Dermis microvascular lymphatic vessel endothelial cell (primary cell): ENCODE results near the gene GAGE10. TPM values are rescaled to one million over a fixed set of nuclear protein-coding genes. Genes with fewer than 3 reads are reported as not detected.

ENCODE experiments used
- DNase-seq, 2 donors: peaks; one replicate each; pipeline versions ENCODE4 v3.0.0 to v3.0.0-alpha.2; 2010; ENCODE audit warnings: low read depth in 2 of 2
- total RNA-seq: library from RNA; depleted of rRNA; stranded (reverse); fragments of >200 nt; gene quantifications from 2 replicates; pipeline ENCODE4 v1.2.1, GENCODE V29; 2014

GAGE10 gene, protein sequence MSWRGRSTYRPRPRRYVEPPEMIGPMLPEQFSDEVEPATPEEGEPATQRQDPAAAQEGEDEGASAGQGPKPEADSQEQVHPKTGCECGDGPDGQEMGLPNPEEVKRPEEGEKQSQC
- total RNA-seq, result not detected in 2 replicates

DNA sequence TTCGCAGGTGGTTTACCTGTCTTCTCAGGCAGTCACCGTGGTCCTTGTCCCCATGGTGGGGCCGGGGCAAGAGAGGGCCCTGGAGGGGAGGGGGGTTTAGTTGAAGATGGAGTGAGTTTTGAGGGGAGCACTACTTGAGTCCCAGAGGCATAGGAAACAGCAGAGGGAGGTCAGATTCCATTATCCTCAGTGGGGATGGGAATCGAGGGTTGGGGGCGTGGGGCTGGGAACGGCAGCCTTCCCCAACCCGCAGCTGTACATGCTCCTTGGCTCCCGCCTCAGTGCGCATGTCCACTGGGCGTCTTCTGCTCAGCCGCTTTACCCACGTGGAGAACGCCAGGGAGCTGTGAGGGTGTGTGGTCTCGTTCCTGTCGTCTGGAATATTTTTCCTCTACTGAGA, at the start of gene GAGE10:
TSS of gene GAGE10 (plus strand) at position 301 of the 400 bp plus-strand sequence. CDS start 1,214 bp downstream, outside the sequence.
- no peak for DNase-seq

DNA sequence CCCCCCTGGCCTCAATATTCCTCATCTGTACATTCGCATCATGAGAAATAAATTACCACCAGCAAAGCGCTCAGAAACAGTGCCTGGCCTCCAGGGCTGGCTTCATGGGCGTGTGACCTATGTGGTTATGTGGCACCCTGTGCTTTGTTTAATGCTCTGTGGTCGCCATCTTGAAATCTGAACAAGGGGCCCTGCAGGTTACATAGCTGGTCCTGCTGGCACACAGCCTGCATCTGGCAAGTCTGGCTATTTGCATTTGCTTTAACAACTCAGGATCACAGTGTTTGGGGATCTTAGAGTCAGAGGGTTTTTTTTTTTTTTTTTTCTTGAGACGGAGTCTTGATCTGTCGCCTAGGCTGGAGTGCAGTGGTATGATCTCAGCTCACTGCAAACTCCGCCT, 48.8 kb upstream of the GAGE10 start:
- DNase-seq, result no peak

DNA sequence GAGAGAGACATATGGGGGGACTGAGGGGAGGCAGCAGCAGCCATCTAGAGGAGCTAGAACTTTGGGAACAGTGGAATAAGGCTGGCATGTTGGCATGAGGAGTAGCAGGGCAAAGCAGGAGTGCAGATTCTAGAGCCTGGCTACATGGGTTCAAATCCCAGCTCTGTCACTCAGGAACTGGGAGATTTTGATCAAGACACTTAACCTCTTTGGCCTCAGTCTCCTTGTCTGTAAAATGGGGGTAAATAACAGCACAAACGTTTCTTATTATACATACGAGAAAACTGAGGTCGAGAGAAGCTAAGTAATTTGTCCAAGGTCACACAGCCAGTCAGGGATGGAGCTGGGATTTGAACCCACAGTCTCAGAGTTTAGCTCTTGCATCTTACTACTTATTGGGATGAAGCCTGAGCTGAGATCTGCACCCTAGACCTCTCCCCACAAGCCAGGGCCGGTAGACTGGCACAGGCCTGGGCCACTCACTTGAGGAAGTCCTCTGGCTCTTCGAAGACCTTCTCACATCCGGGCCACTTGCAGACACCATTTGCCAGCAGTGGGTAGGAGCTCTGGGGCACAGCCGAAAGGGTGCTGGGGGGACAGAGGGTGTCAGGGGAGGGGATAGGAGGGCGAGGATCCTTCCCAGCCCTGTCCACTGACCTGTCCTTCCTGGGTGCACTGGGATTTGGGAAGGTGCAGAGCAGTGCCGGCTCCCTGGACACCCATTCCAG, 47.0 kb upstream of the GAGE10 start:
- no peak for DNase-seq

DNA sequence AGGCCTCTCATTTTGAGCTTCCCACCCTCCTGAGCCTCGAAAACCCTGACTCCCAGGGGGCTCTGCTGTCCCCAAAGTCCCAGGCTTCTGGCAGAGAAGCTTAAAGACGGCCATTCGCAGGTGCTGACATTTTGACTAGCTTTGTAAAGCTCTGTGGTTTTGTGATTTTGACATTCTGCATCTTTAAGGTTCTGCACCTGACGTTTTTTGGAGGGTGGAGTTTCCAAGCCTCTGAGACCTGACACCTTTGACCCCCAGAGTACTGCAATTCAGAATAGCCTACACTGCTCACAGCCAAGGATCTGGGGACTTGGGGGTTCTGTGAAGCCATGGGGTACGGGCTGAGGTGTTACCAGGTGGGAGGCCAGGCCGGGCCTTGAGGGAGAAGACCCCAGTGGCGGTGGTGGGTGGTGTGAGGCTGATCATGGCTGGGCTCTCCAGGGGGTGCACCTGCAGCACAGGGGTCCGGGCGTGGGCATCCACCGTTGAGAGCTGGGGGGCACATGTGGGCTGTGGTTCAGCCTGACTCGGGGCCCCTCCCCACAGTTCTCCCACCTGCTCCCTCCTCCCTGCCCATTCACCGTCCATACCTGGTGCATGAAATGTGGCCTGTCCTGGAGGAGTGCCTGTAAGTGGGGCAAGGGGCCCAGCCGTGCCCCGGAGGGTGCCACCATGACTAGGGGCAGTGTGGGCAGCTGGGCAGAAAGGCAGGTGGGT, 46.2 kb upstream of the GAGE10 start:
- no peak for DNase-seq

DNA sequence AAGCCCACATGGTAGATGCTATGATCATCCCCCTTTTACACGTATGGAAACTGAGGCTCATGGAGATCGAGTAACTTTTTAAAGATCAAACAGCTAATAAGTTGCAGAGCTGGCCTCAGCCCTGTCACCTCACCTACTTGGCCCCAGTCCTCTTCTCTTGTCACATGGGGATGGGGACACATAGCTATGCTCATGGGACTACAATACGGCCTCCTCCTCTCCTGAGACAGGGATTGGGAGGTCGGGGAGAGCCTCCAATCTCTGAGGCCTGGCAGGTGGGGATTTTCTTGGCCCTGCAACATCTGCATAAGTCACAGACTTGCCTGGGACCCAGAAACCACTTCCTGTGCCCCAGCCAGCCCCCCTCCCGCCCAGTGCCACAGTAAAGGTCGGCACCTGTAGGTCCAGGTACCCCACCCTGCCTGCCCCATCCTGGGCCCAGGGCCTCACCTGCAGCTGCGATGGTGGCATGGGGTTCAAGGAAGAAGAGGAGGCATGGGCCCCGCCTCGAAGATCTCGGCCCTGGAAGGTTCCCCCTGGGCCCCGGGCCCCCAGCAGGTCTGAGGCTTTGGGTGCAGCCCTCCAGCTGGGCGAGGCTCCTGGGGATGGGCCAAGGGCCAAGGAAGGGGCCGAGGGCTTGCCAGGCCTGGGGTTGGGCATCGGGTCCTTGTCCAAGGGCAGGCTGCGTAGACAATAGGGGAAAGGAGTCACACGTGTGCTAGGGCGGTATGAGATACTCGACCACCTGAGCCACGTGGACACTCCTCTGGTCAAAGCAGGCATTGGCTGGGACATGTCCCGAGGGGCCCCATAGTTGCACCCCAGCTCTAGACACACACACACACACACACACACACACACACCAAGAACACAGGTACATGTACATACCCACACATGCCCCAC, 45.3 kb upstream of the GAGE10 start:
- no peak for DNase-seq

DNA sequence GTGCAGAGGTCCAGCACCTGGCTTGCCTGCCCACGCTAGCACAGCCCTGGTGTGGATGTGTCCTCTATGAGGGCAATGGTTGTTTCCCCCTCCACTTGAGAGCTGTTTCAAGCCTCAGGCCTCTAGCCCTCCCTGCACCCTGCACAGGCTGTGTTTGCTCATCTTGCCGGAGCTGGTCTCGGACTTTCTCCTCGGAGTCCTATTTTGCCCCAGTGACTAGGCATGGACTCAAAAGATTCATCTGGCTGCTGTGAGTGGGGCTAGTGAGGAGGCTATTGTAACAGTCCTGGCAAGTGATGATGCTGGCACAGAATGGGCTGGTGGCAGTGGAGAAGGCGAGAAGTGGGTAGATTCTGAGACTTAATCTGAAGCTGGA, 44.7 kb upstream of the GAGE10 start:
- no peak for DNase-seq

DNA sequence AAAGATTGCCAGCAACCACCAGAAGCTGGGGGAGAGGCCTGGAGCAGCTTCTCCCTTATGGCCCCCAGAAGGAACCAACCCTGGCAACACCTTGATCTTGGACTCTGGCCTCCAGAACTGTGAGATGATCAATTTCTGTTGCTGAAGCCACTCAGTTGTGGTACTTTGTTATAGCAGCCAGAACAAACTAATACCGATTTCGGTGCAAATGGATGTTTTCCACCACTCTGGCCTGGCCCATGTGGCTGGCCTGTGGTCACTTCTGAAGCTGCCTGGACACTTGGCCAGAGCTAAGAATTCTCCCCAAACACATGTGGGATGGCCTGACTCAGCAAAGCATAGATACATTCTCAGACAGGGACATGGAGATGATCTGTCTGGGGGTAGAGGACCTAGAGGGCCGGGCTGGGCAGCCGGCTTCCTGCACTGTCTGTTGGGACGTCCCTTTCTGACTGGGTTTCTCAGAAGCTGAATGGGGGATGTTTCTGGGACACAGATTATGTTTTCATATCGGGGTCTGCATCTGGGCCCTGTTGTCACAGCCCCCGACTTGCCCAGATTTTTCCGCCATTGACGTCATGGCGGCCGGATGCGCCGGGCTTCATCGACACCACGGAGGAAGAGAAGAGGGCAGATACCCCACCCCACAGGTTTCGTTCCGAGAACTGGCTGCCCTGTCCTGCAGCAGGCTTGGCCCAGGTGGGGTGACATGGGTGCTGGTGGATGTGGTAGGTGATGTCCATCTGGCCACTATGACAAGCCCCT, 43.0 kb upstream of the GAGE10 start:
- no peak for DNase-seq

DNA sequence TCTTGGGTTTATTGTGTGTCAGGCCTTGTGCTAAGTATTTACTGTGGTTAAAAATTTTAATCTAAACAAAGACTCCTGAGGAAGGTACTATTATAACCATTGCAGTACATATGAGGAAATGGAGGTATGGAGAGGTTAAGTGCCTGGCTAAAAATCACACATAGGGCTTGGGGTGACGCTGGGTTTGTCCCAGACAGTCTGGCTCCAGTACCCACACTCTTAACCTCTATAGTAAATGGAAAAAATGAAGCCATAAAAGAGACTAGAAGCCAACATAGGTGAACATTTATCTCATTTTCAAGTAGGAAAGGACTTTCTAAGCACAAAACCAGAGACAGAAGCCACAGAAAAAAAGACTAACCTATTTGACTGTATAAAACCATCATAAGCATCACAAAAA, 40.8 kb upstream of the GAGE10 start:
- DNase-seq, result no peak

DNA sequence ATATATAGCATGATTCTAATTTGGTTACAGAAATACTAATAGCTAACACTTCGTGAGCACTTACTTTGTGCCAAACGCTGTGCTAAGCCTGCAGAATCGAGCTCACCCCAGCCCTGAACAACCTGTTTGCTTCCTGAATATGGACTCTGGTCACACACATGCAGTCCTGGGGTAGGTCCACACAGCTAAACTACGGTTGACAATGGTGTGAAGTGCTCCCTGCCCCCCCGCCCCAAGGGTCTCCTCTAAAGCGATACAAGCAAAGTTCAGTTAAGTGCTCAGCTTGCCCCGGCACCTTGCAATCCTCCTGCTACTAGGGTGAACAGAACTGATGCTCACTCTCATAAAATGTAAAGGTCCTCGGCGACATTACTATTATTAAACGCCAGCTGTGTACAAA, 39.8 kb upstream of the GAGE10 start:
- DNase-seq, result no peak

DNA sequence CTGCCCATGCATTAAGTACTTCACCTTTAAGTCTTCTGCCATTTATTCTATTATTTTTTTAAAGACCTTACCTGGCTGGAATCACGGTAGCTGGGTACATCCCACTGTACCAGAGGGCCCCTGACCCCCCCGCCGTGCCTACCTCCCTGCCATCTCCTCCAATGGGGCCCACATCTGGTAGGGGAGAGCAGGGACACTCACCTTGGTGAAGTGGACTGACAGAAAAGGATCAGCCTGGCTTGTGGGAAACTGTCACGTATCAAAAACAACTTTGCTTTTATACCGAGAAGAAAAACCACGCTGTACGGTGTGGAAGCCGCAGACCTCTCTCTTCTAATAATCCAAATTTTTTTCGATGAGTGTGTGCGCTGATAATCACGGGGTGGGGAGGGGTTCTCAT, 39.0 kb upstream of the GAGE10 start, which contains the start of gene FOXP3:
TSS of gene FOXP3 (minus strand) at position 251 of the 400 bp plus-strand sequence. CDS start 6,205 bp downstream, outside the sequence.
- DNase-seq, result no peak

DNA sequence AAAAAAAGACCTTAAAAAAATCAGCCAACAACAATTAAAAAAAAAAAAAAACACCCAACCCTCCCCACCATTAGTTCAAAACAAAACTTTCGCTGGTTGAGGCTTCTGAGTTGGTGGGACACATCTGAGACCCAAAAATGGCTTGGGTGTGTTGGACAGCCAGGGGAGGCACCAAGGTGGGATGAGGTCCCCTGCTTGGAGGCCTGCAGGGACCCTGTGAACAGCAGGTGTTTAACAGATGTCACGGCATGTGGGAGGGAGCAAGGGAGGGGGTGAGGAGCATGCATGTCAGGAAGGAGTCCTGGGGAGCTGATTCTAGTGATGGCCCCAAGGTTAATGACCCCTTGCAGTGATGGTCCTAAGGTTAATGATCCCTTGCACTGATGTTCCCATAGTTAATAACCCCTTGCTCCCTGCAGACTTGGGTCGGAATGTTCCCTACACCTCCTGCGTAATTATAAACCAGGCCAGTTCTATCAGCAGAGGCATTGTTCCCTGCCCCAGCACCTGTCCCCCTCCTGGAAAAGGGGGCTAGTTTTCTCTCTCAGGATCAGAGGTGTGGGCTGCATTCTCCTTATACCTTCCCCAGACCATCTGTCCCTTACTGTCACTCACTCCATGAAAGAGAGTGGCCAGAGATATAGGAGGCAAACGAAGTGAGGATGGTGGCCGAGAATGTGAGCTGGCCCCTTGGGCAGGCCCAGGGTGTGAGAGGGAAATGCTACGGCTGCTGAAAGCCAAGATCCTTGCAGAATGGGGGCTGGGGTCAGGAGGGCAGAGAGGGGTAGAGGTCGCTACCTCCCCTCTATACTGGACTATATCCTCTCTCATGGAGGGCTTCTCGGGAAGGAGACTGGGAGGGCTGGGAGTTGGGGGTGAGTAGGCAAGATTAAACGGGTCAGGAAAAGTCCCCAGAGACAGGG, 36.7 kb upstream of the GAGE10 start:
- no peak for DNase-seq

DNA sequence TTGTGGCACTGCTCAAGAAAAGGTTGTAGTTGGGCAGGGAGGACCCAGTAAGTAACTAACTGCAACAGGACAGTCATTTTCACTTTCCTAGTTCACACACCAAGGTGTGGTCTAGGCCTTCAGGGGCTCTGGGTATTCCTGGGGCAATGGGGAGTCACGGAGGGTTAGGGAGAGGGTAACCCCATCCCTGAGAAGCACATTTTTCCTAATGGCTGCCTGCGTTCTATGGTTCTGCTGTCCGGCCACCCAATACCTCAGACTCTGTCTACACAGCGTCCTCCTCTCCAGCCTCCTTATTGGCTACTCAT, 34.8 kb upstream of the GAGE10 start:
- no peak for DNase-seq

DNA sequence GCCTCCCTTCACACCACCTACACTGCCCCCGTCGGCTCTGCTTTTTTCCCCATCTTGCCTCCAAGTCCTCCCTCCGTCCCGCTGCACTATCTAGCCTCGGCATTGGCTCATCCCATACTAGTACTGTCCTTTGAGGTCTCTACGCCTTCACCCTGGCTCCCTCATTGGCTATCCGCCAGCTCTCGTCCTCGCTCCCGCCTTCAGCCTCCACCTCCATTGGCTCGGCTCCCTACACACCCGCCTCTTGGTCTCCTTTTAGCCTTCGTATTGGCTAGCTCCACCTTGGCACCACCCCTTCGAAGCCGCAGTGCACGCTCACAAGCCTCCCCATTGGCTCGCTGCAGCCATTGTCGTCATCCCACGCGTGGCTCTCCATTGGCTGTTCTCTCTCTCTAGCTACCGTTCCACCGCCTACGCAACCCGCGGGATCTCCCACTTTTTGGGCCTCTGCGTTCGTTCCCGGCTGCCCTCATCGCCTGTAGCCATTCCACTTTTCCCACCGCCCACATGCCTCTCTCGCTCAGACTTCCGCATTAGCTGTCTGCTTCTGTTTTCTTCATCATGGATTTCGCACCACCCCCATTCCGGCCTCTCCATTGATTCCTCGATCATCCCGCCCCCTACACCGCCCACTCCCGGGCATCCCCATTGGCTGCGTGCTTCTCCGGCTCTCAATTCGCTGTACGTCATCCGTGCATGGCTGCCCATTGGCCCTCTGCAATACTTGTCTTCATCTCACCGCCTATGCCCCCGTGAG, 34.3 kb upstream of the GAGE10 start:
- DNase-seq, result peak; percentile 96 to 98

DNA sequence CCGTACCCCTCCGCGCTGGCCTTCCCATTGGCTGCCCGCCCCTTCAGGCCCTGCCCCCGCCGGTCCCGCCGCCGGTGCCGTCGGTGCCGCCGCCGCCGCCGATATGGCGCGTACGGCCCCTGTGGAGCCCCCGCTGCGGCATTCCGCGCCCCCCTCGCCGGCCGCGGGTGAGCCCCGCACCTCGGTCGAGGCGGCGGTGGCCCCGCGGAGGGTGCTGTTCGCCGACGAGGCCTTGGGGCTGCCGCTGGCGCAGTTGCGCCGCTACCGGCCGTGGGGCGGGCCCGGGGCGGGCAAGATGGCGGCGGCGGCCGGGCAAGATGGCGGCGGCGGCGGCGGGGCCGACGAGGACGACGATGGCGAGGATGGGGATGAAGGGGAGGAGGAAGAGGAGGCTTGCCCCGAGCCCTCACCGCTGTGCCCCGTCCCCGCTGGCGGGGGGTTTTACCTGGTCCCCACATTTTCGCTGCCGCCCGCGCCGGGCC, 33.6 kb upstream of the GAGE10 start, which contains the start of gene PPP1R3F:
TSS of gene PPP1R3F (plus strand) at position 27 of the 482 bp plus-strand sequence. CDS start at position 104, 77 bp downstream.
- no peak for DNase-seq

DNA sequence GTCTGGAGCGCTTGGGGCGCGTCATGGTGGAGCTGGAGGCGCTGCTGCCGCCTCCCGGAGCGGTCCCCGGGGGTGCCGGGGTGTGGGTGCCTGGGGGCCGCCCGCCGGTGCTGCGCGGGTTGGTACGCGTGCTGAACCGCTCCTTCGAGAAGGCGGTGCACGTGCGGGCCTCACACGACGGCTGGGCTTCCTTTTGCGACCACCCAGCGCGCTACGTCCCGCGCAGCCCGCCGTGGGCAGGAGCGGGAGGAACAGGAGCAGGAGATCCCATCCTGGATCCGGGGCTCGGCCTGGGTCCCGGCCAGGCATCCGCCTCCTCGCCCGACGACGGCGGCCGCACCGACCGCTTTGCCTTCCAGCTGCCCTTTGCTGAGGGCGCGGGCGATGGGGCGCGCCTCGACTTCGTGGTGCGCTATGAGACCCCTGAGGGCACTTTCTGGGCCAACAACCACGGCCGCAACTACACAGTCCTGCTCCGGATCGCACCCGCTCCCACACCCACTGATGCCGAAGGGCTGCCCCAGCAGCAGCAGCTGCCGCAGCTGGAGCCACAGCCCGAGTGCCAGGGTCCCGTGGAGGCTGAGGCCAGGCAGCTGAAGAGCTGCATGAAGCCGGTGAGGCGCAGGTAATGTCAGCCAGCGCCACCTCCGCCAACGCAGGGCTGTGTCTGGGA, 33.1 kb upstream of the GAGE10 start:
- no peak for DNase-seq

DNA sequence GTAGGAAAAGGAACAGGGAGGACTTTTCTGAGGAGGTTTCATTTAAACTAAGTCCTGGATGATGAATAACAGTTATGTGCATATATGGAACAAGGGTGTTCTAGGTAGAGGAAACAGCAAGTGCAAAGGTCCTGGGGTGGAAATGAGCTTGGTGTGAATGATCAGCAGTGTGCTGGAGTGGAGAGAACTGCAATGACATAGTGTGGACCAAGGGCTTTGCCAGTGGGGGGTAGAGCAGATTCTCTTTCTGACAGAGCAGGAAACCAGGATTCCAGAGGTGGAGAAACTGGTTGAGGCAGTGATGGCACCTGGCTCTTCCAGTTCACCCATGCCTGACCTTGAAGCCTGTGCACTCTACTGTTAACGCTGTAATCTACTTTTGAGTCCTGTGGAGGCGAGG, 32.1 kb upstream of the GAGE10 start:
- no peak for DNase-seq

DNA sequence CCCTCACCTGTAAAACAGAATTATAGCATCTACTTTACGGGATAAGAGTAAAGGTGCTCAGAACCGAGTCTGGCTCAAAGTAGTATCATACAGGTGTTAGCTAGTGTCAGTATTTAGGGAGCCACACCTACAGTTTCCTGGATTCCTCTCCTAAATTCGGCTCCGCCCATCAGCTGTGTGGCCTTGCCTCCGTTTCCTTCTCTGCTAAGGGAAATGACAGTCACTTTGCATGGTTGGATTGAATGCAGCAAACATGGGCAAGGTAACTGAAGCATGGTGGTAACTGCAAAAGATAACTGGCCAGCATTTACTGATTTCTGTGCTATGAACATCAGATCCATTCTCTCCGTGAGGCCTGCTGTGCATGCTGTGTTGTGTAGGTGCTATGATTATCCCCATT, 31.0 kb upstream of the GAGE10 start:
- DNase-seq, result no peak

DNA sequence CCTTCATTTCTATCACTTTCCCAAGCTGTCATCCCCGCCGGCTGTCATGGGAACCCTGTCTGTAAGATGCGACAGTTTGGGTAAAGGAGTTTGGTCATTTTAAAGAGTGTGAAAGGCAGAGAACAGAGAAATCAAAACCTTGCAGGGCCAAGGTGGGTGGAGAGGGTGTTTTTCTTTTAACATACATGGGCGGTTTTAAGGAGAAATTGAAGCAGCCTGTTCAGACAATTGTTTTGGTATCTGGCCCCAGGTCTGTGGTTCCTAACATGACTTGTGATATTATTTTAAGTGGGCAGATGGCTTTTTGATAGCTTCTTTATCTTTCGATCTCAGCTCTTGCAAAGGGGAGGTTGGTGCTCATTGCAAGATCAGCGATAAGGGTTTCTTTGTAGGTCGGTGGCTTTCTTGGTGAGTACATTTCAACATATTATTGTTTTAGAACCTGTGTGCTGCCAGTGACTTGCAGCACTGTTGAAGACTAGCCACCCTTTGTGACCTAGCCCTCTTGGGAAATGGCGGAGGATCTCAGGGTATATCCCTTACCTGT, 30.2 kb upstream of the GAGE10 start:
- DNase-seq, result no peak
